GM23338 (cell line): ENCODE results near the gene PAQR9. TPM values are rescaled to one million over a fixed set of nuclear protein-coding genes. Genes with fewer than 3 reads are reported as not detected.

Experiments used
- ETS1 ChIP-seq: IDR thresholded peaks from 2 replicates; pipeline ENCODE4 v1.6.1; 2016; ENCODE audit warnings: antibody characterized with exemption
- EZH2 ChIP-seq: fragments of 200-600 bp; sonication (generic); IDR thresholded peaks from one replicate; pipeline ENCODE4 v1.8.0; 2017; ENCODE audit warnings: antibody characterized with exemption, mild to moderate bottlenecking, low read depth; ENCODE audit not compliant: unreplicated experiment
- JUNB ChIP-seq: IDR thresholded peaks from one replicate; pipeline ENCODE4 v1.6.1; 2016; ENCODE audit warnings: antibody characterized with exemption; ENCODE audit not compliant: unreplicated experiment
- NANOG ChIP-seq: IDR thresholded peaks from 2 replicates; pipeline ENCODE4 v1.6.1; 2016; ENCODE audit warnings: antibody characterized with exemption, borderline replicate concordance
- POLR2AphosphoS5 ChIP-seq: IDR thresholded peaks from 2 replicates; pipeline ENCODE4 v1.6.1; 2016; ENCODE audit warnings: antibody characterized with exemption, low read depth
- REST ChIP-seq: IDR thresholded peaks from one replicate; pipeline ENCODE4 v1.6.1; 2018; ENCODE audit warnings: antibody characterized with exemption; ENCODE audit not compliant: unreplicated experiment
- ZNF331 ChIP-seq: fragments of 250-450 bp; sonication (Bioruptor Pico); IDR thresholded peaks from 2 replicates; pipeline ENCODE4 v1.5.0; 2020; ENCODE audit warnings: low read depth, mild to moderate bottlenecking, moderate library complexity
- ZNF462 ChIP-seq: fragments of 250-450 bp; sonication (Bioruptor Pico); IDR thresholded peaks from 2 replicates; pipeline ENCODE4 v1.5.0; 2020; ENCODE audit warnings: mild to moderate bottlenecking, moderate library complexity
- polyA plus RNA-seq: library from polyadenylated mRNA; unstranded; fragments of >200 nt; fragmentation: Nextera tagmentation; extraction: Ambion mirVana; gene quantifications from 2 replicates; pipeline ENCODE4 v1.2.1, GENCODE V29; 2016
- total RNA-seq: library from RNA; depleted of rRNA; stranded (reverse); fragments of >200 nt; shearing (Covaris generic); gene quantifications from 2 replicates; pipeline ENCODE4 v1.2.3, GENCODE V29; 2014

Gene PAQR9
- total and polyA plus RNA-seq, 2 experiments from 2014 or later: 2.0 to 2.3 TPM

GRCh38 chr3:143010024-143010423, 46.5 kb upstream of the PAQR9 start (continued):
- TF ChIP-seq ZNF462 (CRISPR knock-in tag) (no peak), EZH2 (no peak), NANOG (no peak), POLR2AphosphoS5 (no peak), ZNF331 (no peak), ETS1 (no peak), REST (no peak), JUNB (no peak)
